Measurements from ENCODE around the gene CHKA.

DNA sequence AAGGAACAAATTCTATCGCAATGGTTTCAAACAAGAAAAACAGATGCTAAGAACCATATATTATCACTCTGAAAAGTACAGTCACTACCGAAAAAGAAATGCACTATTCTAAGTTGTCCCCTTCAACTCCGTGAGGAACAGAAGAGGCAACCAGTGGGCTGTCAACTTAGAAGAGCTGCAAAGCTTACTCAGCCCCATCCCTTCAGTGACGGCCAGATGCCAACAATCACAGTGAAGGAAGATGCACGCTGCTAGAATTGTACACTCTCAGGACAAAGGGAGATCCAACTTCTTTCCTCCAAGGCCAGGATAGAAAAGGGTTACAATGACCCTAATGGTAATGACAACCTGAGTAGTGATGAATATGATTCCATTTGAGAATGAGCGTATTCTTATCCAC is 38.5 kb upstream of the CHKA start:
- TF ChIP-seq, protein P1, sequence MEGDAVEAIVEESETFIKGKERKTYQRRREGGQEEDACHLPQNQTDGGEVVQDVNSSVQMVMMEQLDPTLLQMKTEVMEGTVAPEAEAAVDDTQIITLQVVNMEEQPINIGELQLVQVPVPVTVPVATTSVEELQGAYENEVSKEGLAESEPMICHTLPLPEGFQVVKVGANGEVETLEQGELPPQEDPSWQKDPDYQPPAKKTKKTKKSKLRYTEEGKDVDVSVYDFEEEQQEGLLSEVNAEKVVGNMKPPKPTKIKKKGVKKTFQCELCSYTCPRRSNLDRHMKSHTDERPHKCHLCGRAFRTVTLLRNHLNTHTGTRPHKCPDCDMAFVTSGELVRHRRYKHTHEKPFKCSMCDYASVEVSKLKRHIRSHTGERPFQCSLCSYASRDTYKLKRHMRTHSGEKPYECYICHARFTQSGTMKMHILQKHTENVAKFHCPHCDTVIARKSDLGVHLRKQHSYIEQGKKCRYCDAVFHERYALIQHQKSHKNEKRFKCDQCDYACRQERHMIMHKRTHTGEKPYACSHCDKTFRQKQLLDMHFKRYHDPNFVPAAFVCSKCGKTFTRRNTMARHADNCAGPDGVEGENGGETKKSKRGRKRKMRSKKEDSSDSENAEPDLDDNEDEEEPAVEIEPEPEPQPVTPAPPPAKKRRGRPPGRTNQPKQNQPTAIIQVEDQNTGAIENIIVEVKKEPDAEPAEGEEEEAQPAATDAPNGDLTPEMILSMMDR (IDR thresholded peaks at IDR 0.05): no peak
- TF ChIP-seq POLR2A (IDR thresholded peaks at IDR 0.05): no peak

All from thyroid gland (tissue), 4 donors.